BLaER1 (cell line): ENCODE results near the gene TUBG2.

ENCODE experiments used
- H3K27ac ChIP-seq: shearing (Covaris generic); formaldehyde crosslinking; 2 replicates; pipeline ENCODE4 v1.8.1; 2022
- H3K27me3 ChIP-seq: shearing (Covaris generic); formaldehyde crosslinking; 2 replicates; pipeline ENCODE4 v1.8.1; 2022
- H3K36me3 ChIP-seq: shearing (Covaris generic); formaldehyde crosslinking; 2 replicates; pipeline ENCODE4 v1.8.1; 2022
- H3K4me1 ChIP-seq: shearing (Covaris generic); formaldehyde crosslinking; 2 replicates; pipeline ENCODE4 v1.8.1; 2022
- H3K4me2 ChIP-seq: shearing (Covaris generic); formaldehyde crosslinking; 2 replicates; pipeline ENCODE4 v1.8.1; 2022
- H3K4me3 ChIP-seq: shearing (Covaris generic); formaldehyde crosslinking; 2 replicates; pipeline ENCODE4 v1.8.1; 2022
- H3K9ac ChIP-seq: shearing (Covaris generic); formaldehyde crosslinking; 2 replicates; pipeline ENCODE4 v1.8.1; 2022
- H3K9me3 ChIP-seq: shearing (Covaris generic); formaldehyde crosslinking; 2 replicates; pipeline ENCODE4 v1.8.1; 2022
- H4K20me1 ChIP-seq: shearing (Covaris generic); formaldehyde crosslinking; 2 replicates; pipeline ENCODE4 v1.8.1; 2022
- Cebpa-rat ChIP-seq: shearing (Covaris generic); IDR thresholded peaks from 2 replicates; pipeline ENCODE4 v1.8.1; 2022

TUBG2 gene

DNA sequence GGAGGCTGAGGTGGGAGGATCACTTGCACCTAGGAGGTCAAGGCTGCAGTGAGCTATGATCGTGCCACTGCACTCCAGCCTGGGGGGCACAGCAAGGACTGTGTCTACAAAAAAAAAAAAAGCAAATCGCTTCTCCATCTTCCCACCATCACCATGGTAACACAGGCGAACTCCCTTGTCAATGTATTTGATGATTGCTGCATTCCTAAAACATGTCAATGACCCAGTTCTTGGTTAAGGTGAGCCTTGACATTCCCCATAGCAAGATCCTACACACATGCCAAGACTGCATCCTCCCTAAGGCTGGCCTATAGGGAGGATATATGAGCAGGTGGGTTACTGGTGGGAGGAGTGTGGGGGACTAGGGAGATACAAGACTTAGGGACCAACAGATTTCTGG is 35.4 kb downstream of the TUBG2 start:
- H3K27me3 ChIP-seq, result no peaks in the 10 kb centered on the region
- H3K4me1 ChIP-seq, result no peaks in the 10 kb centered on the region
- H3K4me3 ChIP-seq, result no peak overlapping the region
- peaks cover 77% of the 10 kb centered on the region for H3K36me3 ChIP-seq
- H3K4me2 ChIP-seq, result no peak overlapping the region
- no peaks in the 10 kb centered on the region for H4K20me1 ChIP-seq
- no peak for TF ChIP-seq Cebpa-rat
- H3K9ac ChIP-seq, result no peak overlapping the region
- no peak overlapping the region for H3K27ac ChIP-seq
- H3K9me3 ChIP-seq, result no peaks in the 10 kb centered on the region

DNA sequence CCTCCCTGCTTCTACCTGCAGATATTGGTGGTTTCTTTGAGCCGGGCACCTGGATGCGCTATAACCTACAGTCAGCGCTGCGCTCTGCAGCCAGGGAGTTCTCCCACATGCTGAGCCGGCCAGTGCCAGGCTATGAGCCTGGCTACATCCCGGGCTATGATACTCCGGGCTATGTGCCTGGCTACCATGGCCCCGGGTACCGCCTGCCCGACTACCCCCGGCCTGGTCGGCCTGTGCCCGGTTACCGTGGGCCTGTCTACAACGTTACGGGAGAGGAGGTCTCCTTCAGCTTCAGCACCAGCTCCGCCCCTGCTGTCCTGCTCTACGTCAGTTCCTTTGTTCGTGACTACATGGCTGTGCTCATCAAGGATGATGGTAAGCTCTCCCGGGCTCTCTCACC is 36.4 kb downstream of the TUBG2 start:
- no peaks in the 10 kb centered on the region for H3K27me3 ChIP-seq
- no peaks in the 10 kb centered on the region for H3K9me3 ChIP-seq
- no peak overlapping the region for H3K9ac ChIP-seq
- no peak overlapping the region for H3K27ac ChIP-seq
- peaks cover 83% of the 10 kb centered on the region for H3K36me3 ChIP-seq
- H3K4me3 ChIP-seq, result no peak overlapping the region
- no peak for TF ChIP-seq Cebpa-rat
- no peaks in the 10 kb centered on the region for H3K4me1 ChIP-seq
- no peaks in the 10 kb centered on the region for H4K20me1 ChIP-seq
- H3K4me2 ChIP-seq, result no peak overlapping the region

DNA sequence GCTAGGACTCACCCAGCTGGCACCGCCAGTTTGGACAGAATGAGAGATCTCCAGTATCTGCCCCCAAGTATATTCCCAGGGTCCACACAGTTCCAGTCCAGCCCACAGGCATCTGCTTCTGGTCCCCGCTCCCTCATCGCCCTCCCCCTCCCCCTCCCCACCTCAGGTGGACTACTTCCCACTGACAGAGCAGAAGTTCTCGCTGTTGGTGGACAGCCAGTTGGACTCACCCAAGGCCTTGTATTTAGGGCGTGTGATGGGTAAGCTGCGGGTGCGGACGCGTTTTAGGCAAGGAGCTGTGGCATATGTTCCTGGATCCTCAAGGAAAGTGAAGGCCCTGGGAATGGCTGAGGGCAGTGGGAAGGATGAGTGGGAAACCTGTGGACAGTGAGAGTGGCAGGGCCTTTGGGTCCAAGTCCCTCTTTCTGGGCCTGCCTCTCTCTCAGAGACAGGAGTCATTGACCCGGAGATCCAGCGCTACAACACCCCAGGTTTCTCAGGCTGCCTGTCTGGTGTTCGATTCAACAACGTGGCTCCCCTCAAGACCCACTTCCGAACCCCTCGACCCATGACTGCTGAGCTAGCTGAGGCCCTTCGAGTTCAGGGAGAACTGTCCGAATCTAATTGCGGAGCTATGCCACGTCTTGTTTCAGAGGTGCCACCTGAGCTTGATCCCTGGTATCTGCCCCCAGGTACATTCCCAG is 38.2 kb downstream of the TUBG2 start:
- Histone ChIP-seq H3K36me3 (peaks cover 91% of the 10 kb centered on the region), H4K20me1 (no peaks in the 10 kb centered on the region)

DNA sequence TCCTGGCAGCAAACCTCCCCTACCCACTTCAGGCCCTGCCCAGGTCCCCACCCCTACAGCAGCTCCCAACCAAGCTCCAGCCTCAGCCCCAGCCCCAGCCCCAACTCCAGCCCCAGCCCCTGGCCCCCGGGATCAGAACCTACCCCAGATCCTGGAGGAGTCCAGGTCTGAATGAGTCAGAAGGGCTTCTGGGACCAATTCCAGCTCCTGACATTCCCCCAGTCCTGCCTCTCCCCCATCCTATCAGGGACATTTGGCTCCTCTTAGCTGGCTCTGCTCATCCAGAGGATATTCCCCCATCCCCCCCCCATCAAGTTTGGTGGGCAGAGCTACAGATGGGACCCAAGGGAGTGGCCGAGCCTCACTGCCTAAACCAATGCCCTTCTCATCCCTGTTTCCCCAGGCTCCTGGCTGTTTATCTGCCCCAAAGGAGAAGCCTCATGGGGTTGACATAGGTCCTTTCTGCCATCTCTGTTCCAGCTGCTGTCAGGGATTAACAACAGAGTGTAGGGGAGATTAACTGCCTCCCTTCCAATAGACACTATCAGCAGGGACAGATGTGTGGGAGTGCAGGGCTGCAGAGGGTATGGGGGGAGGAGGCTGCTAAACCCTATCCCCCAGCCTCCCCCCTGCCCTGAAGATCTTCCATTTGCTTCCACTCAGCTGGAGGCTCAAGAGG is 39.8 kb downstream of the TUBG2 start:
- H3K4me1 ChIP-seq, result no peaks in the 10 kb centered on the region
- H3K4me2 ChIP-seq, result no peak overlapping the region
- no peaks in the 10 kb centered on the region for H3K27me3 ChIP-seq
- no peak overlapping the region for H3K9ac ChIP-seq
- no peak overlapping the region for H3K27ac ChIP-seq
- H3K4me3 ChIP-seq, result no peak overlapping the region
- no peaks in the 10 kb centered on the region for H4K20me1 ChIP-seq
- peaks cover 94% of the 10 kb centered on the region for H3K36me3 ChIP-seq
- no peak for TF ChIP-seq Cebpa-rat
- H3K9me3 ChIP-seq, result no peaks in the 10 kb centered on the region

More for the DNA sequence above, 38.2 kb downstream of the TUBG2 start:
- no peak for TF ChIP-seq Cebpa-rat
- Histone ChIP-seq H3K4me2 (no peak overlapping the region), H3K4me3 (no peak overlapping the region), H3K9ac (no peak overlapping the region), H3K4me1 (no peaks in the 10 kb centered on the region), H3K9me3 (no peaks in the 10 kb centered on the region), H3K27me3 (no peaks in the 10 kb centered on the region), H3K27ac (no peak overlapping the region)

DNA sequence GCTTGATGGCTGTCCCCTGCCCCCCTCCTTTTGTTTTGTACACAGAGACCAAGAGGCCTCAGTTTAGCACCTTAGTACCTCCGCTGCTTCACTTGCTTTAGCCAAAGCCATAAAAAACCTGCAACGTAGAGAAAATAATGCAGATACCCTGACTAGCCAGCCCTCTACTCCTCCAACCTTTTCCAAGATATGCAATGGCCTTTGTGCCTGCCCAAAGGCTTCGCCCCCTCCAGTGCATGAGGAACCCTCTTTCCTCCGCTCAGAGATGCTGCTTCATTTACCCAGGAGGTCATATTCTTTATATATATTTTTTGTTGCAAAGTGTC is 40.3 kb downstream of the TUBG2 start:
- no peak overlapping the region for H3K4me2 ChIP-seq
- no peak overlapping the region for H3K4me3 ChIP-seq
- H3K27me3 ChIP-seq, result no peaks in the 10 kb centered on the region
- H3K36me3 ChIP-seq, result peaks cover 95% of the 10 kb centered on the region
- H3K27ac ChIP-seq, result no peak overlapping the region
- no peak overlapping the region for H3K9ac ChIP-seq
- no peaks in the 10 kb centered on the region for H3K4me1 ChIP-seq
- no peaks in the 10 kb centered on the region for H4K20me1 ChIP-seq
- TF ChIP-seq Cebpa-rat, result no peak
- no peaks in the 10 kb centered on the region for H3K9me3 ChIP-seq

DNA sequence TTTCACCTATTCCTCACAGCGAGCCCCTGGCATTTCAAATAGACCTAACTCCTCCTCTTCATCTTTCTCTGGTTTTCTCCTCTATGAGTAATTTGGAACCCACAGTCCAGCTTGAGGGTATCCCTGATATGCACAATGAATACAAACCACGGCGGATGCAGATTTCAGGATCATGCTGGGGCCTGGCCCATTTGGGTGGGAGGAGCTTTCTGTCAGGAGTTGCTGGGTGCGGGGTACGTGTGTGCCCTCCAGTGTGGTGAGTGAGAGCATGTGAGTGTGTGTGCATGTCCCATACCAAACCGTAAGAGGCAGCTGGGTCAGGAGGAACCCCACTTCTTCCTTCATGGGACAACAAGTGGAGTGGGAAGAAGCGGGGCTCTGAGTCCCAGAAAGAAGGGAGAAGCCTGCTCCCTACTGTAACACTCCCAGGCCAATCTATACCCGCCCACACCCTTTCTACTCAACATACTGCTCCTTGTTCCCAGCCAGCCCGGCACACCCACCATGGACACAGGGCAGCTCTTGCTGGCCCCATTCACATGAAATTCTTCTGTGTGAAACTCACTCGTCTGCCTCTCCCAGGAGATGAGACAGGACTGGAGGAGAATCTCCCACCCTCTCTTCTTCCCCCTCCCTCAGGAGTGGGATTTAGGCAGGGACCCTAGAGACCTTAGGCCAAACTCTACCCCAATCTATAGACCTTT is 41.7 kb downstream of the TUBG2 start:
- H3K36me3 ChIP-seq, result peaks cover 95% of the 10 kb centered on the region
- H3K27me3 ChIP-seq, result no peaks in the 10 kb centered on the region
- no peaks in the 10 kb centered on the region for H4K20me1 ChIP-seq

DNA sequence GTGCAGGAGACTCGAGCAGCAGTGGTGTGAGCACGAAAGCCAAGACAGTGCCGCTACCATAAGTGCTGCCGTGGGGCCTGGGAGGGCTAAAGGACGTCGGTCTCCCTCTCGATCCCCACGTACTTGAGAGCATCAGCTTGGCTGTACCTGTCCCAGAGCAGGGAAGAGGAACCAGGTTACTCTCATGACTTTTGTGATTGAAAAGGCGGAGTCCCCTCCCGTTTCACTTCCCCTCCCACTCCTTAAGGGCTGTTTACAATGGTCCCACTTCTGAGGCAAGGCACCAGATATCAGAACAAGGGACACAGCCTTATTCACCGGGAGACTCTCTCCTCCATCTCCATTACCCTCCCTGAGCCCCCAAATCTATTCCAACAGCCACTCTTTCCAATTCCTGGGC is 43.4 kb downstream of the TUBG2 start:
- TF ChIP-seq Cebpa-rat, result no peak
- Histone ChIP-seq H3K9me3 (no peaks in the 10 kb centered on the region), H3K36me3 (peaks cover 97% of the 10 kb centered on the region), H3K4me3 (no peak overlapping the region), H3K4me1 (no peaks in the 10 kb centered on the region), H4K20me1 (no peaks in the 10 kb centered on the region), H3K27me3 (no peaks in the 10 kb centered on the region), H3K27ac (no peak overlapping the region), H3K9ac (no peak overlapping the region), H3K4me2 (no peak overlapping the region)

More for the DNA sequence above, 41.7 kb downstream of the TUBG2 start:
- H3K4me3 ChIP-seq, result no peak overlapping the region
- H3K27ac ChIP-seq, result no peak overlapping the region
- no peaks in the 10 kb centered on the region for H3K4me1 ChIP-seq
- H3K9me3 ChIP-seq, result no peaks in the 10 kb centered on the region
- H3K9ac ChIP-seq, result no peak overlapping the region
- TF ChIP-seq Cebpa-rat, result no peak
- no peak overlapping the region for H3K4me2 ChIP-seq

DNA sequence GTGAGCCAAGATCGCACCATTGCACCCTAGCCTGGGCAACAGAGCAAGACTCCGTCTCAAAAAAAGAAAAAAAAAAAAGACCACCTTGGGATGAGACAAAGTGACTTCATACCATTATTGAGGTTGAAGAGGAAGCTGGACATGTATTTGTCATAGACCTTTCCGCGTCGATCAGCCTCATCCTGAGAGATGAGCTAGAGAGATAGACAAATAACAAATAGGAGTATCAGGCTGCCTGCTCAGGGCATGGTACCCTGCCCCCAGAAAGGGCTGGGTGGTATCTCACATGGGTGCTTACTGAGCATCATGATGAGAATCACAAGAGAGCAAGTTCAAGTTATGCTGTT is 45.4 kb downstream of the TUBG2 start:
- H3K4me2 ChIP-seq, result no peak overlapping the region
- H3K36me3 ChIP-seq, result peaks cover 99% of the 10 kb centered on the region
- no peak overlapping the region for H3K27ac ChIP-seq
- no peaks in the 10 kb centered on the region for H4K20me1 ChIP-seq
- H3K9ac ChIP-seq, result no peak overlapping the region
- no peaks in the 10 kb centered on the region for H3K9me3 ChIP-seq
- no peak overlapping the region for H3K4me3 ChIP-seq
- H3K4me1 ChIP-seq, result peaks cover 9% of the 10 kb centered on the region
- no peak for TF ChIP-seq Cebpa-rat
- no peaks in the 10 kb centered on the region for H3K27me3 ChIP-seq

DNA sequence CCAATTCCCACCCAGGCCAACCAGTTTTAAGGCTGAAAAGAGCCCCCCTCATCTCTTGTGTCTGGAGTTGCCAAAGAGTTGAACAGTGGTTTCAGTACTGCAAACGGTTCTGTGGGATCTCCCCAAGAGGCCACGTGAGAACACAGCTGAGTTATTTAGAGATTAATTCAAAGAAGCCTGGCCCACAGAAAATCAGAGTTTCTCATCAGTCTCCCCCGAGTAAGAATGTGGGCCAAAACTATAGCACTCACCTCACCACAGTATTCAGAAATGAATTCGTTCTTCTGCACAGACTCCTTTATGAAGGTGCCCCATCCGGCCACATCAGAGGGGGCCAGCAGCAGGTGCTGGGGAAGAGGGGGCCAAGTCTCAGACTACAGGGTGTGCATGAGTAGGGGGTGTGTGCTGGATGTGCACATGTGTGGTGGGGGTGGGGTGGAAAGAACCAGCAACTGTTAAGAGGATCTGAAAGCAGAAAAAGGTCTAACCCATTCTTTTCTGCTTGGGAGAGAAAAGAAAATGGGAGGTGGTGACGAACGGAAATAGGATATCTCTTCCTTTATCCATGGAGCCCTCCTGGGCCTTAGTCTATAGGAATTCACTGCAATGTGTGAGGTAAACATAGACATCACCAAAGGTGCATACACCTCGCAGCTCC is 45.9 kb downstream of the TUBG2 start:
- Histone ChIP-seq H3K36me3 (peaks cover 100% of the 10 kb centered on the region), H3K9me3 (no peaks in the 10 kb centered on the region), H3K27me3 (no peaks in the 10 kb centered on the region), H3K4me1 (peaks cover 14% of the 10 kb centered on the region), H3K9ac (no peak overlapping the region), H4K20me1 (no peaks in the 10 kb centered on the region), H3K27ac (no peak overlapping the region), H3K4me2 (no peak overlapping the region), H3K4me3 (no peak overlapping the region)
- TF ChIP-seq Cebpa-rat, result no peak

DNA sequence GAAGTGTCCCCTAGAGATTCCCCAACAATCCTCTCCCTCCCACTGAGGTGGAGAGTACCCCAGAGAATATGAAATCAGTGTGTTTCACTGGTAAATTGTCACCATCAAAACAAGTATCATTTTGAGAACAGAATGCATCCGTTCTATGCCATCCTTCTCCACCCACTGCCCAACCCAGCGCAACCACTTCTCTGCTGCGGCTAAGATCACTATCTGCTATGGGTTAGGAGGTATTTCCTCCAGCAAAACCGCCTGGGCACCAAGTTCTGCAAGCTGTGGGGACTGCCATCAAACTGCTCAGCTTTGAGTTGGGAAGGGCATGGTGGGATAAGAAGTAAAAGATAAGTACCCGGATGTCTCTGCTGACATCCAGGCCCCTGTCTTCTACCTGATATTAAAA is 47.6 kb downstream of the TUBG2 start:
- no peak overlapping the region for H3K4me2 ChIP-seq
- H3K36me3 ChIP-seq, result peaks cover 100% of the 10 kb centered on the region
- no peaks in the 10 kb centered on the region for H4K20me1 ChIP-seq
- no peak overlapping the region for H3K4me3 ChIP-seq
- no peak overlapping the region for H3K9ac ChIP-seq
- no peaks in the 10 kb centered on the region for H3K27me3 ChIP-seq
- H3K9me3 ChIP-seq, result no peaks in the 10 kb centered on the region
- TF ChIP-seq Cebpa-rat, result no peak
- H3K4me1 ChIP-seq, result peaks cover 23% of the 10 kb centered on the region
- no peak overlapping the region for H3K27ac ChIP-seq
